KMS-11 (cell line): Measurements from ENCODE around the gene SERPINA3.

ENCODE experiments used
- H2AFZ ChIP-seq: fragments of 200-600 bp; sonication (generic); 2 replicates; pipeline ENCODE4 v1.6.1; 2016; ENCODE audit warnings: antibody characterized with exemption, mixed run types, low read depth
- H3K27ac ChIP-seq: fragments of 200-600 bp; sonication (generic); 2 replicates; pipeline ENCODE4 v1.6.1; 2016; ENCODE audit warnings: mild to moderate bottlenecking, mixed run types
- H3K27me3 ChIP-seq: fragments of 200-600 bp; sonication (generic); 2 replicates; pipeline ENCODE4 v1.6.1; 2017; ENCODE audit warnings: mild to moderate bottlenecking, low read depth, mixed run types, moderate library complexity; ENCODE audit not compliant: insufficient read depth
- H3K36me3 ChIP-seq: fragments of 200-600 bp; sonication (generic); 2 replicates; pipeline ENCODE4 v1.6.1; 2017; ENCODE audit warnings: mild to moderate bottlenecking, mixed run types; ENCODE audit not compliant: insufficient read depth
- H3K4me1 ChIP-seq: fragments of 200-600 bp; sonication (generic); 2 replicates; pipeline ENCODE4 v1.6.1; 2016; ENCODE audit warnings: mild to moderate bottlenecking, low read depth, mixed run types; ENCODE audit not compliant: poor library complexity, severe bottlenecking
- H3K4me2 ChIP-seq: fragments of 200-600 bp; sonication (generic); 2 replicates; pipeline ENCODE4 v1.7.0; 2016; ENCODE audit warnings: mild to moderate bottlenecking, mixed run types
- H3K4me3 ChIP-seq: fragments of 200-600 bp; sonication (generic); IDR thresholded peaks from 2 replicates; pipeline ENCODE4 v1.6.1; 2017; ENCODE audit warnings: low read depth, low read length, mixed read lengths; ENCODE audit not compliant: insufficient read depth
- H3K79me2 ChIP-seq: fragments of 200-600 bp; sonication (generic); 2 replicates; pipeline ENCODE4 v1.6.1; 2016; ENCODE audit warnings: low read depth, mixed run types; ENCODE audit not compliant: insufficient read depth
- H3K9ac ChIP-seq: fragments of 200-600 bp; sonication (generic); 2 replicates; pipeline ENCODE4 v1.6.1; 2016; ENCODE audit warnings: mild to moderate bottlenecking, mixed run types
- H4K20me1 ChIP-seq: fragments of 200-600 bp; sonication (generic); 2 replicates; pipeline ENCODE4 v1.6.1; 2016; ENCODE audit warnings: mild to moderate bottlenecking, mixed run types; ENCODE audit not compliant: insufficient read depth
- TF ChIP-seq, protein P1 (sequence below): fragments of 200-600 bp; sonication (generic); conservative IDR thresholded peaks from 2 replicates; pipeline ENCODE4 v1.6.1; 2017; ENCODE audit warnings: low read depth, mild to moderate bottlenecking, antibody characterized with exemption, low read length, moderate library complexity, mixed read lengths

SERPINA3 gene

GRCh38 chr14:94593376-94593748, 18.8 kb upstream of the SERPINA3 start:
- TF ChIP-seq, protein P1, sequence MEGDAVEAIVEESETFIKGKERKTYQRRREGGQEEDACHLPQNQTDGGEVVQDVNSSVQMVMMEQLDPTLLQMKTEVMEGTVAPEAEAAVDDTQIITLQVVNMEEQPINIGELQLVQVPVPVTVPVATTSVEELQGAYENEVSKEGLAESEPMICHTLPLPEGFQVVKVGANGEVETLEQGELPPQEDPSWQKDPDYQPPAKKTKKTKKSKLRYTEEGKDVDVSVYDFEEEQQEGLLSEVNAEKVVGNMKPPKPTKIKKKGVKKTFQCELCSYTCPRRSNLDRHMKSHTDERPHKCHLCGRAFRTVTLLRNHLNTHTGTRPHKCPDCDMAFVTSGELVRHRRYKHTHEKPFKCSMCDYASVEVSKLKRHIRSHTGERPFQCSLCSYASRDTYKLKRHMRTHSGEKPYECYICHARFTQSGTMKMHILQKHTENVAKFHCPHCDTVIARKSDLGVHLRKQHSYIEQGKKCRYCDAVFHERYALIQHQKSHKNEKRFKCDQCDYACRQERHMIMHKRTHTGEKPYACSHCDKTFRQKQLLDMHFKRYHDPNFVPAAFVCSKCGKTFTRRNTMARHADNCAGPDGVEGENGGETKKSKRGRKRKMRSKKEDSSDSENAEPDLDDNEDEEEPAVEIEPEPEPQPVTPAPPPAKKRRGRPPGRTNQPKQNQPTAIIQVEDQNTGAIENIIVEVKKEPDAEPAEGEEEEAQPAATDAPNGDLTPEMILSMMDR: no peak
- Histone ChIP-seq H3K27ac (no peak overlapping the region), H3K79me2 (no peaks in the 10 kb centered on the region), H3K4me3 (no peak overlapping the region), H3K4me2 (no peak overlapping the region), H3K27me3 (no peaks in the 10 kb centered on the region), H2AFZ (no peak overlapping the region), H3K9ac (no peak overlapping the region), H4K20me1 (no peaks in the 10 kb centered on the region), H3K4me1 (no peaks in the 10 kb centered on the region), H3K36me3 (no peaks in the 10 kb centered on the region)

DNA sequence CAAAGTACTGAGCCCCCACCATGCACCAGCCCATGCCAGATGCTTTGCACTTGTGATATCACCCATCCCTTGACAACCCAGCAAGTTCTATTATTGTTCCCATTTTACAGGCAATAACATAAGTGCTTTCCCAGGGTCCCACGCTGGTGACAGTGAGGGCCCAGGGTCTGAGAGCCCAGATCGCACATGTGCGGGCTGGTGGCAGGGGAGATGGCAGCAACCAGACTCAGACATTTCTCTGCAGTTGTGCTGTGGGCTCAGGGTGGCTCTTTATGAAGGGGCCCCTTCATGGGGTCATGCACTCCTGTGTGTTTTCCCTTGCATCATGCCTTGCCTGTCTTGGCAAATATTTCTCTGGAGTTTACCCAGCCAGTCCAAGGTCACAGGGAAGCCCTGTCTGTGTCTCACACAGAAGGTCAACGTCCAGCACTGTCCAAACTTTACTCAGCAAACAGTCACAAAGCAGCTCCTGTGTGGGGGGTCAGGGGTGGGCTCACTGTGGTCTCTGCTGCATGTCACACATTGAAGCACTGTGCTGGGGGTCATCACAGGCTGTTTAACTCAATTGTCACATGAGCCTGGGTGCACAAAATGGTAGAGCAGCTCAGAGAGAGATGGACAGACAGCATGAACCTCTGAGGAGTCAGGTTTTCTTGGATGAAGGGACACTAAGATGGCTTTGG, 18.3 kb upstream of the SERPINA3 start:
- H2AFZ ChIP-seq: no peak overlapping the region
- no peak overlapping the region for H3K4me3 ChIP-seq
- no peaks in the 10 kb centered on the region for H3K79me2 ChIP-seq
- no peak overlapping the region for H3K4me2 ChIP-seq
- no peaks in the 10 kb centered on the region for H3K4me1 ChIP-seq
- H3K36me3 ChIP-seq: no peaks in the 10 kb centered on the region
- H3K27ac ChIP-seq: no peak overlapping the region
- no peak overlapping the region for H3K9ac ChIP-seq
- TF ChIP-seq, protein P1: no peak
- no peaks in the 10 kb centered on the region for H4K20me1 ChIP-seq
- no peaks in the 10 kb centered on the region for H3K27me3 ChIP-seq

- H3K36me3 ChIP-seq: no peaks in the 10 kb centered on the region
- H3K4me2 ChIP-seq: no peak overlapping the region
- no peak overlapping the region for H3K4me3 ChIP-seq
- no peak overlapping the region for H3K27ac ChIP-seq
- H3K4me1 ChIP-seq: no peaks in the 10 kb centered on the region
- no peaks in the 10 kb centered on the region for H3K79me2 ChIP-seq
- H4K20me1 ChIP-seq: no peaks in the 10 kb centered on the region
- no peak overlapping the region for H2AFZ ChIP-seq
- H3K9ac ChIP-seq: no peak overlapping the region
- TF ChIP-seq, protein P1: no peak
- H3K27me3 ChIP-seq: no peaks in the 10 kb centered on the region
Measured at GRCh38 chr14:94594441-94594840, 17.8 kb upstream of the SERPINA3 start.

DNA sequence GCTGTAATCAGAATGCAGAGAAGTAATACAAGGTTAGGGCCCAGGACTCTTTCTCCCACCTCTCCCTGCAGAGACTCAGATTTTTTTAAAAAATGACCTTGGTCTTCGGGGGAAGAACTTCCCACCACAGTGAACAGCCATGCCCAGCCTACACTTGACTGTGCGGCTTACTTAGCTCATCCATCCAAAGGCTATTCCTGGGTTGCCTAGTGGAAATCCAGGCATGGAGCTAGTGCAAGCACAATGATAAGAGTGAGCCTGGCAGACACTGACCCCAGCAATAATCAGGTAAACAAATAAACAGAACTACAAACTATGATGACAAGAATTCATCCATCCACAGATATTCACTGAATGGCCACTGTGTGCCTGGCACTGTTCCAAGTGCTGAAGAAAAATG, 16.3 kb upstream of the SERPINA3 start:
- Histone ChIP-seq H2AFZ (no peak overlapping the region), H3K9ac (no peak overlapping the region), H3K27ac (no peak overlapping the region), H3K36me3 (no peaks in the 10 kb centered on the region), H3K4me2 (no peak overlapping the region), H3K4me3 (no peak overlapping the region), H3K79me2 (no peaks in the 10 kb centered on the region), H3K4me1 (no peaks in the 10 kb centered on the region), H4K20me1 (no peaks in the 10 kb centered on the region), H3K27me3 (no peaks in the 10 kb centered on the region)
- TF ChIP-seq, protein P1: no peak
